GM15510 (cell line): ENCODE results near the gene TEDC1.

Source experiments
- POLR2A ChIP-seq: IDR thresholded peaks from 3 replicates; pipeline ENCODE4 v1.6.1; 2011; ENCODE audit warnings: borderline replicate concordance; ENCODE audit not compliant: insufficient read length; ENCODE audit errors: extremely low read depth

Gene TEDC1

GRCh38 chr14:105503296-105503640, 12.2 kb downstream of the TEDC1 start:
- TF ChIP-seq POLR2A: no peak

- no peak for TF ChIP-seq POLR2A
Observed at GRCh38 chr14:105503935-105504692, 13.1 kb downstream of the TEDC1 start.

- TF ChIP-seq POLR2A: no peak
Observed at GRCh38 chr14:105505101-105505500, 14.1 kb downstream of the TEDC1 start.

- no peak for TF ChIP-seq POLR2A
Observed at GRCh38 chr14:105507247-105507646, 16.2 kb downstream of the TEDC1 start.

GRCh38 chr14:105508069-105508468, 17.0 kb downstream of the TEDC1 start:
- TF ChIP-seq POLR2A: no peak

GRCh38 chr14:105508601-105509000, 17.6 kb downstream of the TEDC1 start:
- TF ChIP-seq POLR2A: no peak

- no peak for TF ChIP-seq POLR2A
Observed at GRCh38 chr14:105517096-105517495, 26.1 kb downstream of the TEDC1 start.

- TF ChIP-seq POLR2A: no peak
Observed at GRCh38 chr14:105519946-105520698, 29.1 kb downstream of the TEDC1 start.

GRCh38 chr14:105525326-105525725, 34.3 kb downstream of the TEDC1 start:
- TF ChIP-seq POLR2A: no peak

- no peak for TF ChIP-seq POLR2A
Observed at GRCh38 chr14:105525861-105526775, 35.1 kb downstream of the TEDC1 start, which contains the start of gene TMEM121. Gene TMEM121 (plus strand): TSS chr14:105526583. CDS start chr14:105528835, 2,252 bp downstream.

GRCh38 chr14:105526776-105527380, 35.8 kb downstream of the TEDC1 start:
- no peak for TF ChIP-seq POLR2A

GRCh38 chr14:105527381-105527825, 36.4 kb downstream of the TEDC1 start:
- no peak for TF ChIP-seq POLR2A

GRCh38 chr14:105527826-105528585, 37.0 kb downstream of the TEDC1 start:
- TF ChIP-seq POLR2A: no peak
